ENCODE results near the gene PLA2G4E.

Gene PLA2G4E

DNA sequence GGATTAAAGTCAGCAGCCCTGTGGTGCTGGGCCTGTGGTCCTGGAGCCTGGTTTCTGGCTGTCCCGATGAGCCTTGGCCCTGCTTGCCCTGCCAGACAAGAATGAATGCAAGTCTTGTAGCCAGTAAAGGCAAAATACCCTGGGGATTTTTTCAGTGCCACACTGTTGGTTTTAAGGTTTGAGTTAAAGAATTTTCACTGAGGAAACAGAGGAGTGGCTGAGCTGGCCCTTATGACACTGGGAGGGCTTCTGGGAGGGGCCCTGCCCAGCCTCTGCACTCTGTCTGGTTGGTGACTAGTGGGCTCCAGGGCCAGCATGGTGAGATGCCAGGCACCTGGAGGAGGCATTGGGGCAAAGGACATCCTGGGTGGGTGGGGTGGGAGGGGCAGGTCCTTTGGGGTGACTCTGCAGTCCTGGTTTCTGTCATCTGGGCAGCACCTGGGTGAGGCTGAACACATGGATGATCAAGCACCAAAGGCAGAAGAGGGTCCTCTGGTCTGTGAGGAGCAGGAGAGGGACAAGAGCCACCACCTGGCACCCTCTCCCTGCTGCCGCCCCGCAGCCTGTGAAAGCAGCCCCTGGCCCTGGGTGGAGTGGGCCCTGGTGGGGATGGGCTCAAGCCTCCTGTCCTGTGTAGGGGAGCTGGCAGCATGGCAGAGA lies 12.5 kb upstream of the PLA2G4E start:
- no peak for DNase-seq (ENCODE audit: low read depth)
- no peak overlapping the region for H3K4me3 ChIP-seq (ENCODE audit: low read length)
- no peak for TF ChIP-seq CTCF (conservative IDR thresholded peaks at IDR 0.05; ENCODE audit: low read depth, low read length)

- DNase-seq (ENCODE audit: low read depth), result no peak
- no peak for TF ChIP-seq CTCF (conservative IDR thresholded peaks at IDR 0.05; ENCODE audit: low read depth, low read length)
- no peak overlapping the region for H3K4me3 ChIP-seq (ENCODE audit: low read length)
Measured at GRCh38 chr15:42032376-42033213, 11.8 kb upstream of the PLA2G4E start.

- TF ChIP-seq CTCF (conservative IDR thresholded peaks at IDR 0.05; ENCODE audit: low read depth, low read length), result no peak
- DNase-seq (ENCODE audit: low read depth), result no peak
- no peak overlapping the region for H3K4me3 ChIP-seq (ENCODE audit: low read length)
Measured at GRCh38 chr15:42031198-42031915, 10.5 kb upstream of the PLA2G4E start.

DNA sequence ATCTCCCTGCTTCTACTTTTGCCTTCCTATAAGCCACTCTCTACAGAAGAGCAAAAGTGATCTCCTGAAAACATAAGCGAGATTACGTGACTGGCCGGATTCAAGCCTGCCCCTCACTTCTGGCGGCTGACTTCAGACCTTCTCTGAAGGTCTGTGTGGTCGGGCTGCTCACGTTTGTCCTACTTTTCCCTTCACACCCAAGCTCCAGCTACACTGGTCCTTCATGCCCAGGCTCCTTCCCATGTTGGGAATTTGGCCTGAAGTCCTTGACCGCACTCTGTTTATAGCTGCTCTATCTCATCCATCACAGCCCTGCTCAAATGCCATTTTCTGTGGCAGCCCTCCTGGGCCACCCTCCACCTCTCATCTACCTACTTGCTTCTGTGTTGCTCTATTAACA lies 6.7 kb upstream of the PLA2G4E start:
- TF ChIP-seq CTCF (conservative IDR thresholded peaks at IDR 0.05; ENCODE audit: low read depth, low read length), result no peak
- no peak overlapping the region for H3K4me3 ChIP-seq (ENCODE audit: low read length)
- no peak for DNase-seq (ENCODE audit: low read depth)

- no peak for TF ChIP-seq CTCF (conservative IDR thresholded peaks at IDR 0.05; ENCODE audit: low read depth, low read length)
- no peak for DNase-seq (ENCODE audit: low read depth)
- no peak overlapping the region for H3K4me3 ChIP-seq (ENCODE audit: low read length)
Measured at GRCh38 chr15:42024303-42024702, 3.5 kb upstream of the PLA2G4E start.

DNA sequence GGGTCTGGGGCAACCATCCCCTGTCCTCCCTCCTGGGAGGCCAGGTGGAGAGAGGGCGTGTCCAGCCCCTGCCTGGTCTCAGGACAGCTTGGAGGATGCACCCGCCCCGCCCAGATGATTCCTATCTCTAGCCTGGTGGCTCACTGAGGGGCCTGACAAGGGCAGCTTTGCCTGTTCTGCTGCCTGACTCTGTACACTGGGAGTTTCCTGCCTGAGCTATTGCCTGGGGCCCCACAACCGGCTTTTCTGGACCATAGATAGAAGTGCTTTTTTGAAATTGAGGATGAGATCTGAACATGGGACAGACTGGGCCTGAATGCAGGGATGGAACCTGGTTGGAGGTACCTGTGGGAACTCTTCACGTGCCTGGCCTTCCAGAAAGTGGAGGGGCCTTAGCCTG lies 751 bp upstream of the PLA2G4E start:
- no peak for DNase-seq (ENCODE audit: low read depth)
- no peak for TF ChIP-seq CTCF (conservative IDR thresholded peaks at IDR 0.05; ENCODE audit: low read depth, low read length)
- no peak overlapping the region for H3K4me3 ChIP-seq (ENCODE audit: low read length)
